Middle frontal gyrus (tissue), 1 donor: ENCODE measurements around the gene SLC45A1.

Source experiments
- DNase-seq: peaks from one replicate; pipeline ENCODE4 v3.0.0-alpha.2; 2015; ENCODE audit warnings: low spot score; ENCODE audit errors: extremely low spot score

Gene SLC45A1

GRCh38 chr1:8335246-8335645 is 17.3 kb downstream of the SLC45A1 start:
- DNase-seq = no peak

GRCh38 chr1:8337776-8338525 is 20.0 kb downstream of the SLC45A1 start:
- DNase-seq = no peak

GRCh38 chr1:8338526-8339202 is 20.8 kb downstream of the SLC45A1 start:
- no peak for DNase-seq

GRCh38 chr1:8339203-8339600 is 21.3 kb downstream of the SLC45A1 start:
- no peak for DNase-seq

- DNase-seq = no peak
Observed at GRCh38 chr1:8340448-8340847, 22.5 kb downstream of the SLC45A1 start.

- no peak for DNase-seq
Observed at GRCh38 chr1:8342325-8342724, 24.4 kb downstream of the SLC45A1 start.

- no peak for DNase-seq
Observed at GRCh38 chr1:8343044-8343443, 25.1 kb downstream of the SLC45A1 start.

- no peak for DNase-seq
Observed at GRCh38 chr1:8343464-8344001, 25.6 kb downstream of the SLC45A1 start.

- no peak for DNase-seq
Observed at GRCh38 chr1:8344893-8345507, 27.1 kb downstream of the SLC45A1 start.

GRCh38 chr1:8345621-8346415 is 27.9 kb downstream of the SLC45A1 start:
- DNase-seq = no peak

- no peak for DNase-seq
Observed at GRCh38 chr1:8347635-8348034, 29.7 kb downstream of the SLC45A1 start.

GRCh38 chr1:8348047-8348776 is 30.3 kb downstream of the SLC45A1 start:
- DNase-seq = no peak

GRCh38 chr1:8348777-8349472 is 31.0 kb downstream of the SLC45A1 start:
- no peak for DNase-seq

- no peak for DNase-seq
Observed at GRCh38 chr1:8349473-8349865, 31.6 kb downstream of the SLC45A1 start.

- no peak for DNase-seq
Observed at GRCh38 chr1:8349961-8350360, 32.0 kb downstream of the SLC45A1 start.

- no peak for DNase-seq
Observed at GRCh38 chr1:8350914-8351684, 33.2 kb downstream of the SLC45A1 start.

- no peak for DNase-seq
Observed at GRCh38 chr1:8351693-8352470, 34.0 kb downstream of the SLC45A1 start.

- DNase-seq = no peak
Observed at GRCh38 chr1:8352471-8352845, 34.5 kb downstream of the SLC45A1 start.
